ENCODE results near the gene PHTF2.

Gene PHTF2

GRCh38 chr7:78002715-78003114 lies 204.1 kb downstream of the PHTF2 start:
- DNase-seq = no peak

- DNase-seq = no peak
Observed at GRCh38 chr7:78006063-78006755, 207.6 kb downstream of the PHTF2 start.

Measured in NCI-H1105 treated with DMSO at 0.1 percent for 48 hours (cell line).